GM18505 (cell line): ENCODE measurements around the gene PRR5.

Experiments
- ATAC-seq: cut with Tn5 transposase; IDR thresholded peaks from one replicate; pipeline ENCODE4 v1.9.1; 2021; ENCODE audit not compliant: unreplicated experiment
- POLR2A ChIP-seq: IDR thresholded peaks from 4 replicates; pipeline ENCODE4 v1.6.1; 2011; ENCODE audit warnings: borderline replicate concordance; ENCODE audit not compliant: insufficient read depth, insufficient read length; ENCODE audit errors: extremely low read depth

The PRR5 gene

GRCh38 chr22:44726439-44726838, 24.4 kb downstream of the PRR5 start:
- ATAC-seq: no peak
- no peak for TF ChIP-seq POLR2A

- no peak for ATAC-seq
- TF ChIP-seq POLR2A: no peak
Measured at GRCh38 chr22:44727148-44727547, 25.1 kb downstream of the PRR5 start.

GRCh38 chr22:44727709-44728108, 25.7 kb downstream of the PRR5 start:
- no peak for ATAC-seq
- no peak for TF ChIP-seq POLR2A

- no peak for TF ChIP-seq POLR2A
- ATAC-seq: no peak
Measured at GRCh38 chr22:44728761-44729324, 26.8 kb downstream of the PRR5 start.

GRCh38 chr22:44729391-44730021, 27.5 kb downstream of the PRR5 start:
- TF ChIP-seq POLR2A: no peak
- no peak for ATAC-seq

GRCh38 chr22:44730022-44730393, 28.0 kb downstream of the PRR5 start:
- no peak for TF ChIP-seq POLR2A
- no peak for ATAC-seq

- TF ChIP-seq POLR2A: no peak
- ATAC-seq: no peak
Measured at GRCh38 chr22:44730490-44731356, 28.7 kb downstream of the PRR5 start.

GRCh38 chr22:44731357-44731970, 29.5 kb downstream of the PRR5 start:
- no peak for TF ChIP-seq POLR2A

GRCh38 chr22:44732017-44732561, 30.1 kb downstream of the PRR5 start:
- no peak for ATAC-seq
- no peak for TF ChIP-seq POLR2A

More at GRCh38 chr22:44731357-44731970, 29.5 kb downstream of the PRR5 start:
- no peak for ATAC-seq

GRCh38 chr22:44732661-44733060, 30.7 kb downstream of the PRR5 start:
- ATAC-seq: no peak

GRCh38 chr22:44733426-44734106, 31.6 kb downstream of the PRR5 start:
- no peak for ATAC-seq
- TF ChIP-seq POLR2A: no peak

More at GRCh38 chr22:44732661-44733060, 30.7 kb downstream of the PRR5 start:
- no peak for TF ChIP-seq POLR2A

GRCh38 chr22:44734278-44734677, 32.3 kb downstream of the PRR5 start:
- TF ChIP-seq POLR2A: no peak

More at GRCh38 chr22:44734278-44734677, 32.3 kb downstream of the PRR5 start:
- ATAC-seq: no peak
